SK-N-SH treated with all-trans-retinoic acid at 6 μM for 48 hours (cell line): ENCODE measurements around the gene OR4S1.

Experiments used
- ATAC-seq: fragments of 200-7000 bp; cut with Tn5 transposase; 3 replicates; pipeline ENCODE4 v1.9.1; 2020; ENCODE audit warnings: mild to moderate bottlenecking, moderate library complexity
- BACH2 ChIP-seq: fragments of 250-450 bp; sonication (Bioruptor Pico); IDR thresholded peaks from 2 replicates; pipeline ENCODE4 v1.9.0; 2021; ENCODE audit warnings: mild to moderate bottlenecking, borderline replicate concordance
- CSDC2 ChIP-seq: fragments of 250-450 bp; sonication (Bioruptor Pico); IDR thresholded peaks from 2 replicates; pipeline ENCODE4 v1.5.0; 2020; ENCODE audit warnings: mild to moderate bottlenecking, moderate library complexity
- ESRRG ChIP-seq: fragments of 250-450 bp; sonication (Bioruptor Pico); IDR thresholded peaks from 2 replicates; pipeline ENCODE4 v1.6.1; 2021; ENCODE audit warnings: mild to moderate bottlenecking
- GLIS3 ChIP-seq: fragments of 250-450 bp; sonication (Bioruptor Pico); IDR thresholded peaks from 2 replicates; pipeline ENCODE4 v1.5.0; 2020; ENCODE audit warnings: mild to moderate bottlenecking, moderate library complexity
- ISL1 ChIP-seq: fragments of 250-450 bp; sonication (Bioruptor Pico); IDR thresholded peaks from 2 replicates; pipeline ENCODE4 v2.1.2; 2022; ENCODE audit warnings: mild to moderate bottlenecking, moderate library complexity
- OSR1 ChIP-seq: fragments of 250-450 bp; sonication (Bioruptor Pico); IDR thresholded peaks from 2 replicates; pipeline ENCODE4 v1.8.0; 2022; ENCODE audit warnings: moderate library complexity, mild to moderate bottlenecking, inconsistent platforms
- POU6F1 ChIP-seq: fragments of 250-450 bp; sonication (Bioruptor Pico); IDR thresholded peaks from 2 replicates; pipeline ENCODE4 v1.8.0; 2021; ENCODE audit warnings: low read depth, mild to moderate bottlenecking, moderate library complexity, borderline replicate concordance
- PPARA ChIP-seq: fragments of 250-450 bp; sonication (Bioruptor Pico); IDR thresholded peaks from 2 replicates; pipeline ENCODE4 v1.5.0; 2020; ENCODE audit warnings: mild to moderate bottlenecking, borderline replicate concordance
- SNAI2 ChIP-seq: fragments of 250-450 bp; sonication (Bioruptor Pico); IDR thresholded peaks from 2 replicates; pipeline ENCODE4 v1.5.0; 2020; ENCODE audit warnings: mild to moderate bottlenecking, moderate library complexity
- TCF4 ChIP-seq: fragments of 250-450 bp; sonication (Bioruptor Pico); IDR thresholded peaks from 2 replicates; pipeline ENCODE4 v1.8.0; 2021; ENCODE audit warnings: mild to moderate bottlenecking, moderate library complexity, borderline replicate concordance
- TOX ChIP-seq: fragments of 250-450 bp; sonication (Bioruptor Pico); IDR thresholded peaks from 2 replicates; pipeline ENCODE4 v1.8.0; 2021; ENCODE audit warnings: mild to moderate bottlenecking, moderate library complexity, borderline replicate concordance
- TSHZ2 ChIP-seq: fragments of 250-450 bp; sonication (Bioruptor Pico); IDR thresholded peaks from 2 replicates; pipeline ENCODE4 v1.5.0; 2020; ENCODE audit warnings: mild to moderate bottlenecking, moderate library complexity
- ZFP3 ChIP-seq: fragments of 250-450 bp; sonication (Bioruptor Pico); IDR thresholded peaks from 2 replicates; pipeline ENCODE4 v1.5.0; 2020; ENCODE audit warnings: mild to moderate bottlenecking, moderate library complexity
- ZFP30 ChIP-seq: fragments of 450-650 bp; formaldehyde crosslinking; IDR thresholded peaks from 2 replicates; pipeline ENCODE4 v1.5.0; 2022; ENCODE audit warnings: mild to moderate bottlenecking, moderate library complexity
- ZNF565 ChIP-seq: fragments of 450-650 bp; formaldehyde crosslinking; conservative IDR thresholded peaks from 2 replicates; pipeline ENCODE4 v1.5.0; 2020; ENCODE audit warnings: low read depth, mild to moderate bottlenecking, moderate library complexity
- ZNF8 ChIP-seq: fragments of 450-650 bp; formaldehyde crosslinking; IDR thresholded peaks from 2 replicates; pipeline ENCODE4 v1.5.0; 2020; ENCODE audit warnings: mild to moderate bottlenecking, moderate library complexity
- TF ChIP-seq, protein P1 (sequence below): fragments of 250-450 bp; sonication (Bioruptor Pico); IDR thresholded peaks from 2 replicates; pipeline ENCODE4 v1.5.1; 2021; ENCODE audit warnings: mild to moderate bottlenecking, moderate library complexity
- TF ChIP-seq, protein P2 (sequence below): fragments of 250-450 bp; sonication (Bioruptor Pico); IDR thresholded peaks from 2 replicates; pipeline ENCODE4 v1.5.1; 2020; ENCODE audit warnings: low read depth, mild to moderate bottlenecking, moderate library complexity

OR4S1 gene, protein sequence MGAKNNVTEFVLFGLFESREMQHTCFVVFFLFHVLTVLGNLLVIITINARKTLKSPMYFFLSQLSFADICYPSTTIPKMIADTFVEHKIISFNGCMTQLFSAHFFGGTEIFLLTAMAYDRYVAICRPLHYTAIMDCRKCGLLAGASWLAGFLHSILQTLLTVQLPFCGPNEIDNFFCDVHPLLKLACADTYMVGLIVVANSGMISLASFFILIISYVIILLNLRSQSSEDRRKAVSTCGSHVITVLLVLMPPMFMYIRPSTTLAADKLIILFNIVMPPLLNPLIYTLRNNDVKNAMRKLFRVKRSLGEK

DNA sequence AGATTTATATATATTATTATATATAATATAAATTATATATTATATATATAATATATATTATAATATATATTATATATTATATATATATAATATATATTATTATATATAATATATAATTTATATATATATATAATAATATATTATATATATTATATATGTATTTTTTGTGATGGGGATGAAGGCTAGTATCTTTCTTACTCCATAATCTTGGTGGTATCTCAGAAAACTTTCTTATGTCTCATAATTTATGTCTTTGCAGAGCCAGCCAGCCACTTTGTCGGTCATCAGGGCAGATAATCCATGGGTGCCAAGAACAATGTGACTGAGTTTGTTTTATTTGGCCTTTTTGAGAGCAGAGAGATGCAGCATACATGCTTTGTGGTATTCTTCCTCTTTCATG lies at the start of gene OR4S1:
Gene OR4S1, plus strand, starts transcription at position 301 of the 400 bp plus-strand sequence. Its CDS starts 0 bp downstream, at position 301.
- TF ChIP-seq POU6F1 (CRISPR knock-in tag) (no peak), OSR1 (CRISPR knock-in tag) (no peak), GLIS3 (no peak), PPARA (CRISPR knock-in tag) (no peak), TOX (CRISPR knock-in tag) (no peak), TSHZ2 (CRISPR knock-in tag) (no peak)
- TF ChIP-seq, protein P1, sequence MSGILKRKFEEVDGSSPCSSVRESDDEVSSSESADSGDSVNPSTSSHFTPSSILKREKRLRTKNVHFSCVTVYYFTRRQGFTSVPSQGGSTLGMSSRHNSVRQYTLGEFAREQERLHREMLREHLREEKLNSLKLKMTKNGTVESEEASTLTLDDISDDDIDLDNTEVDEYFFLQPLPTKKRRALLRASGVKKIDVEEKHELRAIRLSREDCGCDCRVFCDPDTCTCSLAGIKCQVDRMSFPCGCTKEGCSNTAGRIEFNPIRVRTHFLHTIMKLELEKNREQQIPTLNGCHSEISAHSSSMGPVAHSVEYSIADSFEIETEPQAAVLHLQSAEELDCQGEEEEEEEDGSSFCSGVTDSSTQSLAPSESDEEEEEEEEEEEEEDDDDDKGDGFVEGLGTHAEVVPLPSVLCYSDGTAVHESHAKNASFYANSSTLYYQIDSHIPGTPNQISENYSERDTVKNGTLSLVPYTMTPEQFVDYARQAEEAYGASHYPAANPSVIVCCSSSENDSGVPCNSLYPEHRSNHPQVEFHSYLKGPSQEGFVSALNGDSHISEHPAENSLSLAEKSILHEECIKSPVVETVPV (CRISPR knock-in tag), result no peak
- TF ChIP-seq, protein P2, sequence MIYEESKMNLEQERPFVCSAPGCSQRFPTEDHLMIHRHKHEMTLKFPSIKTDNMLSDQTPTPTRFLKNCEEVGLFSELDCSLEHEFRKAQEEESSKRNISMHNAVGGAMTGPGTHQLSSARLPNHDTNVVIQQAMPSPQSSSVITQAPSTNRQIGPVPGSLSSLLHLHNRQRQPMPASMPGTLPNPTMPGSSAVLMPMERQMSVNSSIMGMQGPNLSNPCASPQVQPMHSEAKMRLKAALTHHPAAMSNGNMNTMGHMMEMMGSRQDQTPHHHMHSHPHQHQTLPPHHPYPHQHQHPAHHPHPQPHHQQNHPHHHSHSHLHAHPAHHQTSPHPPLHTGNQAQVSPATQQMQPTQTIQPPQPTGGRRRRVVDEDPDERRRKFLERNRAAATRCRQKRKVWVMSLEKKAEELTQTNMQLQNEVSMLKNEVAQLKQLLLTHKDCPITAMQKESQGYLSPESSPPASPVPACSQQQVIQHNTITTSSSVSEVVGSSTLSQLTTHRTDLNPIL (CRISPR knock-in tag), result no peak
- ATAC-seq, result no peak

DNA sequence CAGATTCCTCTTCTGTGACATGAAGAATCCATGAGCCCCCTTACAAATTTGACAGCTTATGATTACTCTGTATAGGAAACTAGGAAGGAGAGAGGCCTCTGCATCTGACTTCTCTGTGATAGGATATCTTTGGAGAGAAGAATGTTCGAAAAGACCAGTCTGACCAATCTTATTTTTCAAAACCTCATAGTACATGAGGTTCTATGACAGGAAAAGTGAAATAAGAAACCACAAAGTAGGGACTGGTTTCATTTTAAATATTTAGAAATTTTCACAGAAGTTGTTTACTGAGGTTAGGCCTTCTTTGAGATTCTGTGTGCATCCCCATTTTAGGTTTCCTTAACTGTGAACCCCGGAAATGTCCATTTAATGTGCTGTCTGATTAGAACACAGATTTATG lies 44.4 kb upstream of the OR4S1 start:
- TF ChIP-seq ZFP3 (CRISPR knock-in tag) (no peak), CSDC2 (CRISPR knock-in tag) (no peak), SNAI2 (CRISPR knock-in tag) (no peak), ZNF565 (CRISPR knock-in tag) (no peak)
- no peak for ATAC-seq

DNA sequence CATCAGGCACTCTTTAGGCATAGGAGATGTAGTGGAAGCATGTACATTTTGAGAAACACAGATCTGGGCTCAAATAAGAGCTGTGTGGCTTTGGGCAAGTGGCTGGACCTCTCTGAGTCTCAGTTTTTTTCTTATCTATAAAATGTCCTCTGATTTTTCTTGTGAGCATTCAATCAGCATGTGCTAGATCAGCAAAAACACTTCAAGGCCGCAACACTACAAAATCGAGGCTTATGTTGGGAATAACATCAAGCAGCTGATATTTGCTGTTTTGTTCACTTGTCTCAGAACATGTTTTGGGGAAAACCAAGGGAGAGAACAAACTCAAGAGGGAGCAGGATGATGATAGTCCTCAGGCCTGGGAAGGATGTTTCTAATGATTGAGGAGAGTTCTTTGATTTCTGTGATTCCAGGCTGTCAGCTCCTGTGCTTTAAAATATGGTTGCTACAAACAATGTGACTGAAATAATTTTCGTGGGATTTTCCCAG lies 42.6 kb upstream of the OR4S1 start, which contains the start of gene OR4X1:
Gene OR4X1, plus strand, starts transcription at position 439 of the 489 bp plus-strand sequence. Its CDS starts 0 bp downstream, at position 439.
- no peak for ATAC-seq
- TF ChIP-seq TOX (CRISPR knock-in tag), result no peak
- no peak for TF ChIP-seq ZNF8 (CRISPR knock-in tag)
- no peak for TF ChIP-seq OSR1 (CRISPR knock-in tag)
- no peak for TF ChIP-seq ESRRG (CRISPR knock-in tag)
- TF ChIP-seq ZFP30 (CRISPR knock-in tag), result no peak
- no peak for TF ChIP-seq BACH2

DNA sequence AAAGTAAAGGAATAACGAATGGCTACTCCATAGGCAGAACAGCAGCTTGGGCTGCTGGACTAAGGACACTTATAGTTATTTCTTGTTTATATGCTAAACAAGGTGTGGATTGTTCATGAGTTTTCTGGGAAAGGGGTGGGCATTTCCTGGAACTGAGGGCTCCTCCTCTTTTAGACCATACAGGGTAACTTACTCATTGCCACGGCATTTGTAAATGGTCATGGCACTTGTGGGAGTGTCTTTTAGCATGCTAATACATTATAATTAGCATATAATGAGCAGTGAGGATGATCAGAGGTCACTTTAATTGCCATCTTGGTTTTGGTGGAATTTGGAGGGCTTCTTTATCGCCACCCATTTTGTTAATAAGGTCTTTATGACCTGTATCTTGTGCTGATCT lies 35.4 kb upstream of the OR4S1 start:
- no peak for ATAC-seq
- TF ChIP-seq CSDC2 (CRISPR knock-in tag) (no peak), OSR1 (CRISPR knock-in tag) (no peak), SNAI2 (CRISPR knock-in tag) (no peak), ISL1 (CRISPR knock-in tag) (no peak), PPARA (CRISPR knock-in tag) (no peak), ZNF565 (CRISPR knock-in tag) (no peak), ZNF8 (CRISPR knock-in tag) (no peak), TCF4 (CRISPR knock-in tag) (no peak), ZFP30 (CRISPR knock-in tag) (no peak), BACH2 (no peak), TSHZ2 (CRISPR knock-in tag) (no peak), GLIS3 (no peak), POU6F1 (CRISPR knock-in tag) (no peak)
- TF ChIP-seq, protein P1 (CRISPR knock-in tag), result no peak
